Left ventricle myocardium superior (tissue), 1 donor: ENCODE measurements around the gene RPL12. TPM values are rescaled to one million over a fixed set of nuclear protein-coding genes. Genes with fewer than 3 reads are reported as not detected.

Source experiments
- ATAC-seq: fragments of 200-7000 bp; cut with Tn5 transposase; one replicate; pipeline ENCODE4 v1.9.1; 2020; ENCODE audit warnings: mild to moderate bottlenecking, moderate library complexity
- DNase-seq: peaks from one replicate; pipeline ENCODE4 v3.0.0-alpha.2; 2020
- intact Hi-C: fragments of 100-400 bp; cut with micrococcal nuclease; formaldehyde crosslinking; loops from one replicate; pipeline ENCODE4 v1.11.0; 2022
- total RNA-seq: library from RNA; stranded (reverse); fragmentation: NEBNext Ultra II Directional; extraction: Animal tissue kit (Norgen Biotek cat#: 25700); gene quantifications from one replicate; pipeline ENCODE4 v1.2.1, GENCODE V29; 2021
- donor health status: DM: no; HTN: yes; CAD: no; lungs with severe emphysema.

Gene RPL12
- total RNA-seq, 1 donor from 2014 or later, result 637 TPM

GRCh38 chr9:127445851-127446712, 5.1 kb downstream of the RPL12 start:
- intact Hi-C loops, result no loop called here
- DNase-seq (no peak), ATAC-seq (no peak)

GRCh38 chr9:127444921-127445850, 6.0 kb downstream of the RPL12 start:
- no peak for ATAC-seq
- intact Hi-C loops, result no loop called here
- DNase-seq, result no peak

- DNase-seq, result no peak
- ATAC-seq, result no peak
- intact Hi-C loops, result no loop called here
Observed at GRCh38 chr9:127444283-127444920, 6.8 kb downstream of the RPL12 start.

- intact Hi-C loops, result no loop called here
- DNase-seq (no peak), ATAC-seq (no peak)
Observed at GRCh38 chr9:127438394-127438793, 12.8 kb downstream of the RPL12 start.

GRCh38 chr9:127437497-127438264, 13.5 kb downstream of the RPL12 start:
- DNase-seq (no peak), ATAC-seq (no peak)
- intact Hi-C loops, result no loop called here

GRCh38 chr9:127430415-127430814, 20.8 kb downstream of the RPL12 start:
- intact Hi-C loops, result no loop called here
- ATAC-seq (no peak), DNase-seq (no peak)

GRCh38 chr9:127428348-127428747, 22.9 kb downstream of the RPL12 start:
- no peak for ATAC-seq
- no peak for DNase-seq
- intact Hi-C loops, result no loop called here

- intact Hi-C loops, result no loop called here
- no peak for DNase-seq
- no peak for ATAC-seq
Observed at GRCh38 chr9:127426756-127427155, 24.4 kb downstream of the RPL12 start.

GRCh38 chr9:127424676-127424999, 26.6 kb downstream of the RPL12 start:
- intact Hi-C loops, result no loop called here
- DNase-seq, result no peak
- no peak for ATAC-seq

GRCh38 chr9:127423934-127424675, 27.1 kb downstream of the RPL12 start, which contains the start of gene ZNF79:
TSS of gene ZNF79 (plus strand) at chr9:127424382. CDS start at chr9:127424788, 406 bp downstream.
- DNase-seq, result peak; percentile 97
- intact Hi-C loops, result no loop called here
- peak; percentile 97 for ATAC-seq

- DNase-seq, result no peak
- ATAC-seq, result peak; percentile 10
- intact Hi-C loops, result no loop called here
Observed at GRCh38 chr9:127423476-127423933, 27.7 kb downstream of the RPL12 start.

GRCh38 chr9:127422787-127423186, 28.4 kb downstream of the RPL12 start:
- intact Hi-C loops, result no loop called here
- DNase-seq, result no peak
- ATAC-seq, result no peak

- no peak for ATAC-seq
- intact Hi-C loops, result no loop called here
- peak; percentile 14 for DNase-seq
Observed at GRCh38 chr9:127422133-127422782, 28.9 kb downstream of the RPL12 start.

- intact Hi-C loops, result no loop called here
- DNase-seq (no peak), ATAC-seq (no peak)
Observed at GRCh38 chr9:127421057-127421456, 30.1 kb downstream of the RPL12 start.

- ATAC-seq (no peak), DNase-seq (no peak)
- intact Hi-C loops, result no loop called here
Observed at GRCh38 chr9:127419348-127419747, 31.9 kb downstream of the RPL12 start.

GRCh38 chr9:127418037-127418471, 33.2 kb downstream of the RPL12 start:
- ATAC-seq (peak; percentile 21), DNase-seq (no peak)
- intact Hi-C loops, result no loop called here

GRCh38 chr9:127417131-127418036, 33.8 kb downstream of the RPL12 start:
- intact Hi-C loops, result no loop called here
- DNase-seq (no peak), ATAC-seq (no peak)
